Endothelial cell of umbilical vein (primary cell): Measurements from ENCODE around the gene FBXO24. TPM values are rescaled to one million over a fixed set of nuclear protein-coding genes. Genes with fewer than 3 reads are reported as not detected.
A peak's percentile ranks its signal among the peaks of the same experiment; 100 is the strongest.

Experiments
- BruUV-seq: library from RNA; stranded (reverse); fragments of 400-500 nt; replicated peaks from 2 replicates; lab custom pipeline; 2021; lab: Mats Ljungman, UMichigan
- CTCF ChIA-PET: fragments of 300-600, 350-600 bp; sonication (Branson Sonifier 250); formaldehyde crosslinking; loops from one replicate; lab custom pipeline; 2021; ENCODE audit warnings: antibody characterized with exemption, inconsistent platforms; lab: Charles Lee
- POLR2A ChIA-PET: fragments of 300-600, 350-600 bp; sonication (Branson Sonifier 250); formaldehyde crosslinking; loops from one replicate; lab custom pipeline; 2021; ENCODE audit warnings: antibody characterized with exemption, inconsistent platforms; lab: Charles Lee
- DNase-seq: peaks from one replicate; pipeline ENCODE4 v3.0.0-alpha.2; 2011; ENCODE audit warnings: low read depth, low spot score
- FAIRE-seq: peaks from 2 replicates; lab custom pipeline; 2011; peaks lifted over from hg19 to GRCh38; lab: Jason Lieb, UNC
- H2AFZ ChIP-seq: 2 replicates; pipeline ENCODE4 v1.6.0; 2012; ENCODE audit warnings: low read depth, low read length, control low read depth, inconsistent platforms
- H3K27ac ChIP-seq: 2 replicates; pipeline ENCODE4 v1.5.1; 2011; ENCODE audit warnings: low read depth, mild to moderate bottlenecking, control low read depth, low read length, moderate library complexity; ENCODE audit not compliant: insufficient read depth
- H3K27me3 ChIP-seq, 2 experiments: 2 replicates each; pipeline versions ENCODE4 v1.6.0 to v1.6.1; 2011; ENCODE audit warnings: low read length in 2 of 2, mixed read lengths in 1 of 2; ENCODE audit not compliant: control insufficient read depth in 2 of 2, insufficient read depth in 2 of 2
- H3K36me3 ChIP-seq, 2 experiments: 2 replicates in 1 of 2; 3 replicates in 1 of 2; pipeline ENCODE4 v1.5.1; 2011; ENCODE audit warnings: low read length in 2 of 2, mild to moderate bottlenecking in 1 of 2, moderate library complexity in 1 of 2; ENCODE audit not compliant: control insufficient read depth in 2 of 2, insufficient read depth in 2 of 2; ENCODE audit errors: extremely low read depth in 1 of 2
- H3K4me1 ChIP-seq: 3 replicates; pipeline ENCODE4 v1.5.1; 2011; ENCODE audit warnings: mild to moderate bottlenecking, low read length; ENCODE audit not compliant: control insufficient read depth, insufficient read depth; ENCODE audit errors: extremely low read depth
- H3K4me2 ChIP-seq: 2 replicates; pipeline ENCODE4 v1.6.1; 2011; ENCODE audit warnings: low read length, control low read depth, mixed read lengths; ENCODE audit not compliant: insufficient read depth
- H3K4me3 ChIP-seq, 3 experiments: fragments of 200-600 bp in 1 of 3; sonication (generic), shearing (Covaris generic) in 1 of 3; replicated peaks in 1 of 3; 2 replicates each; pipeline ENCODE4 v1.5.1; 2011 to 2016; ENCODE audit warnings: control low read depth in 3 of 3, low read length in 3 of 3, mild to moderate bottlenecking in 2 of 3, inconsistent platforms in 1 of 3, low read depth in 1 of 3, moderate library complexity in 1 of 3; ENCODE audit not compliant: insufficient read depth in 1 of 3
- H3K79me2 ChIP-seq: 2 replicates; pipeline ENCODE4 v1.6.0; 2012; ENCODE audit warnings: low read length, inconsistent platforms; ENCODE audit not compliant: control insufficient read depth, insufficient read depth
- H3K9ac ChIP-seq: replicated peaks from 2 replicates; pipeline ENCODE3; 2011; ENCODE audit warnings: low read length, control low read depth; ENCODE audit not compliant: insufficient read depth; ENCODE audit errors: extremely low read depth
- H3K9me1 ChIP-seq: replicated peaks from 3 replicates; pipeline ENCODE4 v1.6.0; 2011; ENCODE audit warnings: mild to moderate bottlenecking, low read length; ENCODE audit not compliant: control insufficient read depth, insufficient read depth; ENCODE audit errors: extremely low read depth
- H3K9me3 ChIP-seq: replicated peaks from 2 replicates; pipeline ENCODE4 v1.5.1; 2012; ENCODE audit warnings: low read length, inconsistent platforms; ENCODE audit not compliant: control insufficient read depth, insufficient read depth
- H4K20me1 ChIP-seq: replicated peaks from 2 replicates; pipeline ENCODE3; 2011; ENCODE audit warnings: mild to moderate bottlenecking, low read length; ENCODE audit not compliant: control insufficient read depth, insufficient read depth; ENCODE audit errors: extremely low read depth
- CTCF ChIP-seq, 2 donors: IDR thresholded peaks; 1 replicate in 1 of 2; 2 replicates in 1 of 2; pipeline ENCODE4 v1.5.1; 2011; ENCODE audit warnings: low read length in 2 of 2, mild to moderate bottlenecking in 2 of 2, moderate library complexity in 2 of 2, control low read depth in 1 of 2, inconsistent platforms in 1 of 2, low read depth in 1 of 2; ENCODE audit not compliant: insufficient read depth in 1 of 2; ENCODE audit errors: extremely low read depth in 1 of 2
- EZH2 ChIP-seq: IDR thresholded peaks from 2 replicates; pipeline ENCODE4 v1.6.1; 2012; ENCODE audit warnings: borderline replicate concordance, low read depth, mild to moderate bottlenecking, moderate library complexity, low read length, inconsistent platforms; ENCODE audit not compliant: severe bottlenecking
- FOS ChIP-seq: IDR thresholded peaks from 2 replicates; pipeline ENCODE4 v1.6.1; 2011; ENCODE audit warnings: mild to moderate bottlenecking, low read length, moderate library complexity, borderline replicate concordance; ENCODE audit not compliant: insufficient read depth
- GATA2 ChIP-seq: IDR thresholded peaks from 2 replicates; pipeline ENCODE4 v1.7.0; 2011; ENCODE audit warnings: low read depth, mild to moderate bottlenecking, moderate library complexity, mixed read lengths, low read length; ENCODE audit not compliant: insufficient read length, insufficient read depth
- JUN ChIP-seq: IDR thresholded peaks from 2 replicates; pipeline ENCODE4 v1.6.1; 2011; ENCODE audit warnings: borderline replicate concordance, low read depth; ENCODE audit not compliant: insufficient read length, insufficient read depth
- MYC ChIP-seq: IDR thresholded peaks from one replicate; pipeline ENCODE4 v1.6.1; 2011; ENCODE audit warnings: mild to moderate bottlenecking, low read depth, low read length
- POLR2A ChIP-seq: IDR thresholded peaks from 2 replicates; pipeline ENCODE4 v1.6.1; 2012; ENCODE audit warnings: low read depth, mild to moderate bottlenecking, control low read depth, low read length
- POLR2AphosphoS5 ChIP-seq: IDR thresholded peaks from 2 replicates; pipeline ENCODE4 v1.6.1; 2012; ENCODE audit warnings: low read depth, mild to moderate bottlenecking, control low read depth, low read length, moderate library complexity; ENCODE audit not compliant: insufficient read depth
- dilution Hi-C: fragments of 300-500 bp; cut with MboI; formaldehyde crosslinking; loops from one replicate; pipeline ENCODE4 v1.15.0; 2019; ENCODE audit warnings: low sequenced_read_pairs; ENCODE audit not compliant: extremely low pct_ligation_motif_present
- intact Hi-C: fragments of 100-400 bp; cut with micrococcal nuclease; formaldehyde crosslinking; loops from one replicate; pipeline ENCODE4 v1.10.0; 2022
- polyA plus RNA-seq, 4 experiments: library from polyadenylated mRNA; depleted of rRNA in 3 of 4; stranded (reverse) in 3 of 4; unstranded in 1 of 4; fragments of >200 nt; gene quantifications; 2 replicates each; pipeline versions ENCODE4 v1.2.1 to v1.2.3, GENCODE V29; 2011 to 2012; ENCODE audit warnings: missing spikeins in 1 of 4
- total RNA-seq: library from RNA; stranded (reverse); gene quantifications from 2 replicates; pipeline ENCODE4 v1.2.3, GENCODE V29; 2021
- TF ChIP-seq, protein P1 (sequence below): IDR thresholded peaks from 2 replicates; pipeline ENCODE4 v1.6.1; 2011; ENCODE audit not compliant: insufficient read depth, insufficient read length

FBXO24 gene
- total and polyA plus RNA-seq, 2 donors (not counting 3 experiments of a cell fraction or from before 2014, with no cell fraction given) = 0.37 to 0.38 TPM

- Histone ChIP-seq H3K79me2 (peaks cover 19% of the 10 kb centered on the region), H3K4me2 (peak overlapping the region; percentile 60), H3K27ac (peak overlapping the region; percentile 0), H3K9ac (peak overlapping the region; percentile 0), H3K4me3 (peak overlapping the region in 1 of 3 experiments; percentile 43), H3K9me3 (no peaks in the 10 kb centered on the region), H3K4me1 (peaks cover 12% of the 10 kb centered on the region), H3K9me1 (no peaks in the 10 kb centered on the region), H2AFZ (peak overlapping the region; percentile 66), H4K20me1 (no peaks in the 10 kb centered on the region), H3K36me3 (no peaks in the 10 kb centered on the region), H3K27me3 (no peaks in the 10 kb centered on the region)
- no peak for DNase-seq
- dilution Hi-C loops = no loop called here
- FAIRE-seq = no peak
- POLR2A ChIA-PET = interaction anchor here (0.6 to 1.2 kb wide), 2 partner anchors 10 to 21 kb away, joined by 4 read pairs; no protein-coding TSS in a partner anchor
- CTCF ChIA-PET = interaction anchor here (1.0 to 3.4 kb wide), 5 partner anchors 9 to 55 kb away, joined by 3 to 27 read pairs (median 5); partner anchors contain the start of gene NYAP1
- TF ChIP-seq POLR2A (no peak), POLR2AphosphoS5 (no peak), EZH2 (no peak), FOS (no peak), MYC (no peak), GATA2 (no peak), JUN (no peak), CTCF (IDR thresholded peaks at IDR 0.05; ENCODE audit: extremely low read depth in 1 of 2, insufficient read depth in 1 of 2, low read depth in 1 of 2, low read length in 2 of 2) (no peak)
- TF ChIP-seq, protein P1, sequence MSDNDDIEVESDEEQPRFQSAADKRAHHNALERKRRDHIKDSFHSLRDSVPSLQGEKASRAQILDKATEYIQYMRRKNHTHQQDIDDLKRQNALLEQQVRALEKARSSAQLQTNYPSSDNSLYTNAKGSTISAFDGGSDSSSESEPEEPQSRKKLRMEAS = no peak
- BruUV-seq = no TSS peak
- intact Hi-C loops = loop anchor here (1.0 to 2.0 kb wide), 4 partner anchors 8 to 74 kb away; partner anchors contain the start of genes MOSPD3 and TSC22D4
Observed at GRCh38 chr7:100538348-100538653, 47.8 kb upstream of the FBXO24 start.
